ENCODE measurements around the gene IL22. TPM values are rescaled to one million over a fixed set of nuclear protein-coding genes. Genes with fewer than 3 reads are reported as not detected.

The IL22 gene
- total RNA-seq, 2 experiments from 2014 or later, result 1.4 to 1.6 TPM

GRCh38 chr12:68206446-68206845 is 47.0 kb downstream of the IL22 start:
- Mint-ChIP-seq H3K27me3 (no peaks in the 10 kb centered on the region), H3K27ac (no peak overlapping the region), H3K36me3 (ENCODE audit: low read depth) (no peaks in the 10 kb centered on the region), H3K4me1 (peaks cover 15% of the 10 kb centered on the region), H3K4me3 (no peak overlapping the region), H3K9me3 (ENCODE audit: low read depth) (no peaks in the 10 kb centered on the region)
- intact Hi-C loops (cut with DNase I, micrococcal nuclease), result no loop called here
- ChIA-PET CTCF (interaction anchor here (1.3 to 2.0 kb wide), 3 partner anchors 17 to 120 kb away, joined by 3 to 4 read pairs (median 3); no protein-coding TSS in a partner anchor), POLR2A (no interaction called here)
- DNase-seq (no peak), ATAC-seq (no peak)

- ATAC-seq, result no peak
- no peaks in the 10 kb centered on the region for H3K9me3 Mint-ChIP-seq (ENCODE audit: low read depth)
- intact Hi-C loops (cut with DNase I, micrococcal nuclease), result no loop called here
- ChIA-PET CTCF (no interaction called here), POLR2A (no interaction called here)
- no peaks in the 10 kb centered on the region for H3K36me3 Mint-ChIP-seq (ENCODE audit: low read depth)
- no peak overlapping the region for H3K27ac Mint-ChIP-seq
- H3K27me3 Mint-ChIP-seq, result no peaks in the 10 kb centered on the region
- H3K4me1 Mint-ChIP-seq, result peaks cover 42% of the 10 kb centered on the region
- DNase-seq, result no peak
- no peak overlapping the region for H3K4me3 Mint-ChIP-seq
These were observed 49.9 kb downstream of the IL22 start for GRCh38 chr12:68203460-68203875.

DNA sequence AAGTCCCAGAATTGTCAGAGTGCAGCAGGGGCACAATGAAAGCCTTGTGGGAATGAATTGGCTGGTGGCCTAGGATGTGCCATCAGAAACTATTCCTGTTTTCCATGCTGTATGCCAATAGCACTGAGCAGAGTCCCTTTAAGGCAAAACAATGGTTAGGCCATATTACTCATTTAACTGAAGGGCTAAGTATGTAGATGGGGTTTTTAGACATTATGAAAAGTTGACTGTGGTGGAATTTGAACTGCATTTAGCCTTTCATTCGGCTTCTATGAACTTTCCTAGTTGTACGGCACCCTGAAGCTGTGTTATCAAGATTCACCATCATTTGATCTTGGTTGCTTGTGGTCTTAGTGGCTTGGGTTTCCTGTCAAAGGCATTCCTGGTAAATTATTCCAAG is 52.5 kb downstream of the IL22 start:
- CTCF ChIA-PET, result interaction anchor here (0.8 to 1.3 kb wide), 2 partner anchors 28 to 121 kb away, joined by 3 to 4 read pairs; no protein-coding TSS in a partner anchor
- H3K27me3 Mint-ChIP-seq, result no peaks in the 10 kb centered on the region
- ATAC-seq, result peak; percentile 42
- DNase-seq, result no peak
- POLR2A ChIA-PET, result no interaction called here
- H3K4me3 Mint-ChIP-seq, result no peak overlapping the region
- H3K4me1 Mint-ChIP-seq, result peaks cover 43% of the 10 kb centered on the region
- H3K27ac Mint-ChIP-seq, result no peak overlapping the region
- intact Hi-C loops (cut with DNase I, micrococcal nuclease), result no loop called here
- no peaks in the 10 kb centered on the region for H3K9me3 Mint-ChIP-seq (ENCODE audit: low read depth)
- no peaks in the 10 kb centered on the region for H3K36me3 Mint-ChIP-seq (ENCODE audit: low read depth)

- peaks cover 43% of the 10 kb centered on the region for H3K4me1 Mint-ChIP-seq
- ChIA-PET CTCF (interaction anchor here (0.6 to 1.4 kb wide), 3 partner anchors 43 to 280 kb away, joined by 3 read pairs; no protein-coding TSS in a partner anchor), POLR2A (interaction anchor here (0.6 kb wide), 2 partner anchors 18 to 629 kb away, joined by 3 read pairs; no protein-coding TSS in a partner anchor)
- intact Hi-C loops (cut with DNase I, micrococcal nuclease), result loop anchor here in 1 of 2 experiments (5.0 kb wide), 1 partner anchor 37 kb away; no protein-coding TSS in a partner anchor
- no peak overlapping the region for H3K27ac Mint-ChIP-seq
- DNase-seq, result no peak
- no peaks in the 10 kb centered on the region for H3K36me3 Mint-ChIP-seq (ENCODE audit: low read depth)
- no peaks in the 10 kb centered on the region for H3K27me3 Mint-ChIP-seq
- H3K4me3 Mint-ChIP-seq, result no peak overlapping the region
- H3K9me3 Mint-ChIP-seq (ENCODE audit: low read depth), result no peaks in the 10 kb centered on the region
- no peak for ATAC-seq
These were observed 54.3 kb downstream of the IL22 start for GRCh38 chr12:68199127-68199526.

DNA sequence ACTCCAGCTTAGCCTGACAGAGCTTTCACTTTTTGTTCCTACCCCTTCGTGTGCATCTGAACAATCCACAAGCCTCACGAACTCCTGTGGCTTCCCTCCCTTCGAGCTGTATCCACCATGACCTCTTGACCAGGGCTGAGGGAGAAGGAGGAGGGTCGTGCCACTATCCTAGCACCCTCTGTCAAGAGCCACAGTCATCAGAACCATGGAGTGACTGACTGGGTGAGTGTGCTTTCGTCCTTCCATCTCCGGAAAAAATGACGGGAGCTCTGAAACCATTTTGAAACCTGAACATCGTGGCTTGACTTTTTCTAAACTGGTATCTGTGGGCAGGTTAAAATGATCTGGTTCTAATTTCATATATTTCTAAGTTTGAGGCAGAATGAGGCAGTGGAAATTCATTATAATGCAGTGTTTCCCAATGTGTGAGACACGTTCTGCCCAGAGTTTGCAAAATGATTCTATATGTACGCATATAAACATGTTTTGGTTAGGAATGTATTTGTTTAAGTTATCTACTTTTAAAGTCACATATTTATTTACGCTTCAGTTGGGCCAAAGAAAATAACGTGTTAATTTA is 54.8 kb downstream of the IL22 start:
- Mint-ChIP-seq H3K4me1 (peaks cover 42% of the 10 kb centered on the region), H3K27ac (peak overlapping the region; percentile 83), H3K9me3 (ENCODE audit: low read depth) (no peaks in the 10 kb centered on the region), H3K27me3 (no peaks in the 10 kb centered on the region), H3K4me3 (peak overlapping the region; percentile 40), H3K36me3 (ENCODE audit: low read depth) (no peaks in the 10 kb centered on the region)
- ATAC-seq (peak; percentile 77), DNase-seq (peak; percentile 32)
- POLR2A ChIA-PET, result interaction anchor here (0.6 to 0.7 kb wide), 3 partner anchors 9 to 264 kb away, joined by 3 read pairs; no protein-coding TSS in a partner anchor
- intact Hi-C loops (cut with DNase I, micrococcal nuclease), result loop anchor here in 1 of 2 experiments (5.0 kb wide), 1 partner anchor 36 kb away; no protein-coding TSS in a partner anchor
- CTCF ChIA-PET, result interaction anchor here (0.6 to 1.4 kb wide), 5 partner anchors 12 to 452 kb away, joined by 3 to 5 read pairs (median 3); no protein-coding TSS in a partner anchor

Other genes with a start within 250 kb of the IL22 start
- gene IFNG, start 93.9 kb downstream of the IL22 start, total RNA-seq, result 100 to 1,000 TPM; 193 to 225 TPM
- gene IL26, start 27.8 kb downstream of the IL22 start, total RNA-seq, result 1 to 10 TPM in 1 of 2 experiments, under 1 TPM in 1; 0.56 to 1.1 TPM
- gene MDM1, start 78.8 kb upstream of the IL22 start, total RNA-seq, result 10 to 100 TPM; 12.7 to 13.6 TPM

Data from activated CD4-positive, alpha-beta T cell treated with anti-CD3 and anti-CD28 coated beads for 36 hours (primary cell).